WTC11 (cell line): Measurements from ENCODE around the gene UQCR11. TPM values are rescaled to one million over a fixed set of nuclear protein-coding genes. Genes with fewer than 3 reads are reported as not detected.

Experiments
- ATAC-seq: fragments of 200-7000 bp; cut with Tn5 transposase; 2 replicates; pipeline ENCODE4 v1.10.0; 2021; ENCODE audit warnings: mild to moderate bottlenecking, moderate library complexity
- CTCF ChIA-PET: fragments of 300-600 bp; sonication (Branson Sonifier 250); formaldehyde crosslinking; loops from one replicate; lab custom pipeline; 2021; ENCODE audit warnings: antibody characterized with exemption; lab: Charles Lee
- POLR2A ChIA-PET: fragments of 350-600 bp; sonication (Branson Sonifier 250); formaldehyde crosslinking; loops from one replicate; lab custom pipeline; 2021; ENCODE audit warnings: antibody characterized with exemption; lab: Charles Lee
- DNase-seq: peaks from one replicate; pipeline ENCODE4 v3.0.0; 2021; ENCODE audit warnings: low spot score
- H3K27ac Mint-ChIP-seq: 2 replicates; pipeline ENCODE4 v1.8.0; 2021; ENCODE audit warnings: mixed read lengths
- H3K27me3 Mint-ChIP-seq: 2 replicates; pipeline ENCODE4 v1.8.0; 2021; ENCODE audit warnings: low read depth, mild to moderate bottlenecking, moderate library complexity, mixed read lengths
- H3K36me3 Mint-ChIP-seq: 2 replicates; pipeline ENCODE4 v1.8.0; 2021; ENCODE audit warnings: mixed read lengths
- H3K4me1 Mint-ChIP-seq: 2 replicates; pipeline ENCODE4 v1.8.0; 2022; ENCODE audit warnings: mixed read lengths
- H3K4me3 Mint-ChIP-seq: 2 replicates; pipeline ENCODE4 v1.8.0; 2021; ENCODE audit warnings: mild to moderate bottlenecking, moderate library complexity, mixed read lengths
- H3K9me3 Mint-ChIP-seq: 2 replicates; pipeline ENCODE4 v1.8.0; 2021; ENCODE audit warnings: mixed read lengths
- E2F1 ChIP-seq: sonication (generic); formaldehyde crosslinking; IDR thresholded peaks from 2 replicates; pipeline ENCODE4 v1.8.0; 2022; ENCODE audit warnings: mild to moderate bottlenecking, missing genetic modification reagents
- E2F4 ChIP-seq: sonication (generic); formaldehyde crosslinking; IDR thresholded peaks from 2 replicates; pipeline ENCODE4 v1.8.1; 2022; ENCODE audit warnings: low read depth, mild to moderate bottlenecking, moderate library complexity, missing genetic modification reagents, borderline replicate concordance
- ELF4 ChIP-seq: sonication (generic); formaldehyde crosslinking; IDR thresholded peaks from 2 replicates; pipeline ENCODE4 v1.8.1; 2022; ENCODE audit warnings: low read depth, mild to moderate bottlenecking, moderate library complexity, missing genetic modification reagents
- FOXP1 ChIP-seq: sonication (generic); formaldehyde crosslinking; IDR thresholded peaks from 2 replicates; pipeline ENCODE4 v1.8.0; 2022; ENCODE audit warnings: missing genetic modification reagents, mild to moderate bottlenecking, moderate library complexity, borderline replicate concordance
- HMGA2 ChIP-seq: fragments of 250-450 bp; sonication (Bioruptor Pico); IDR thresholded peaks from 2 replicates; pipeline ENCODE4 v1.4.0; 2021; ENCODE audit warnings: mild to moderate bottlenecking, moderate library complexity
- MXD4 ChIP-seq: fragments of 250-450 bp; sonication (Bioruptor Pico); IDR thresholded peaks from 2 replicates; pipeline ENCODE4 v1.8.0; 2021; ENCODE audit warnings: mild to moderate bottlenecking, moderate library complexity, borderline replicate concordance
- MYBL2 ChIP-seq: sonication (generic); formaldehyde crosslinking; IDR thresholded peaks from 2 replicates; pipeline ENCODE4 v1.8.1; 2023; ENCODE audit warnings: mild to moderate bottlenecking, moderate library complexity, missing genetic modification reagents
- RORB ChIP-seq: fragments of 250-450 bp; sonication (Bioruptor Pico); IDR thresholded peaks from 2 replicates; pipeline ENCODE4 v1.9.0; 2021; ENCODE audit warnings: mild to moderate bottlenecking
- TEAD4 ChIP-seq: sonication (generic); formaldehyde crosslinking; IDR thresholded peaks from 2 replicates; pipeline ENCODE4 v1.8.0; 2022; ENCODE audit warnings: mild to moderate bottlenecking, missing genetic modification reagents
- TP53 ChIP-seq: sonication (generic); formaldehyde crosslinking; IDR thresholded peaks from 2 replicates; pipeline ENCODE4 v1.8.1; 2023; ENCODE audit warnings: mild to moderate bottlenecking, missing genetic modification reagents
- ZBTB21 ChIP-seq: sonication (generic); formaldehyde crosslinking; IDR thresholded peaks from 2 replicates; pipeline ENCODE4 v1.8.1; 2023; ENCODE audit warnings: mild to moderate bottlenecking, missing genetic modification reagents, borderline replicate concordance
- ZNF138 ChIP-seq: sonication (generic); formaldehyde crosslinking; conservative IDR thresholded peaks from 2 replicates; pipeline ENCODE4 v1.8.1; 2022; ENCODE audit warnings: mild to moderate bottlenecking, moderate library complexity, missing genetic modification reagents
- ZNF219 ChIP-seq: sonication (generic); formaldehyde crosslinking; IDR thresholded peaks from 2 replicates; pipeline ENCODE4 v1.8.0; 2023; ENCODE audit warnings: missing genetic modification reagents, mild to moderate bottlenecking, borderline replicate concordance
- ZNF317 ChIP-seq: sonication (generic); formaldehyde crosslinking; IDR thresholded peaks from 2 replicates; pipeline ENCODE4 v1.8.1; 2023; ENCODE audit warnings: low read depth, mild to moderate bottlenecking, moderate library complexity, missing genetic modification reagents, borderline replicate concordance
- total RNA-seq: library from RNA; stranded (reverse); gene quantifications from 3 replicates; pipeline ENCODE4 v1.2.3, GENCODE V29; 2021
- TF ChIP-seq, protein P1 (sequence below): sonication (generic); formaldehyde crosslinking; IDR thresholded peaks from 2 replicates; pipeline ENCODE4 v1.8.1; 2023; ENCODE audit warnings: mild to moderate bottlenecking, missing genetic modification reagents
- TF ChIP-seq, protein P2 (sequence below): sonication (generic); formaldehyde crosslinking; IDR thresholded peaks from 2 replicates; pipeline ENCODE4 v1.8.0; 2022; ENCODE audit warnings: mild to moderate bottlenecking, missing genetic modification reagents

The UQCR11 gene
- total RNA-seq, 1 experiment from 2014 or later: 198 TPM

GRCh38 chr19:1602091-1602707 is 3.1 kb downstream of the UQCR11 start:
- no peaks in the 10 kb centered on the region for H3K27me3 Mint-ChIP-seq
- ATAC-seq (no peak), DNase-seq (no peak)
- H3K27ac Mint-ChIP-seq: no peak overlapping the region
- H3K36me3 Mint-ChIP-seq: peaks cover 19% of the 10 kb centered on the region
- H3K9me3 Mint-ChIP-seq: no peaks in the 10 kb centered on the region
- TF ChIP-seq, protein P1, sequence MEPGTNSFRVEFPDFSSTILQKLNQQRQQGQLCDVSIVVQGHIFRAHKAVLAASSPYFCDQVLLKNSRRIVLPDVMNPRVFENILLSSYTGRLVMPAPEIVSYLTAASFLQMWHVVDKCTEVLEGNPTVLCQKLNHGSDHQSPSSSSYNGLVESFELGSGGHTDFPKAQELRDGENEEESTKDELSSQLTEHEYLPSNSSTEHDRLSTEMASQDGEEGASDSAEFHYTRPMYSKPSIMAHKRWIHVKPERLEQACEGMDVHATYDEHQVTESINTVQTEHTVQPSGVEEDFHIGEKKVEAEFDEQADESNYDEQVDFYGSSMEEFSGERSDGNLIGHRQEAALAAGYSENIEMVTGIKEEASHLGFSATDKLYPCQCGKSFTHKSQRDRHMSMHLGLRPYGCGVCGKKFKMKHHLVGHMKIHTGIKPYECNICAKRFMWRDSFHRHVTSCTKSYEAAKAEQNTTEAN: no peak
- TF ChIP-seq, protein P2, sequence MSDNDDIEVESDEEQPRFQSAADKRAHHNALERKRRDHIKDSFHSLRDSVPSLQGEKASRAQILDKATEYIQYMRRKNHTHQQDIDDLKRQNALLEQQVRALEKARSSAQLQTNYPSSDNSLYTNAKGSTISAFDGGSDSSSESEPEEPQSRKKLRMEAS (CRISPR knock-in tag): no peak
- TF ChIP-seq ZBTB21 (CRISPR knock-in tag) (no peak), TP53 (CRISPR knock-in tag) (no peak), ZNF138 (CRISPR knock-in tag) (no peak)
- ChIA-PET CTCF (interaction anchor here (0.6 to 2.4 kb wide), 7 partner anchors 9 to 760 kb away, joined by 3 to 11 read pairs (median 4); no protein-coding TSS in a partner anchor), POLR2A (no interaction called here)
- peaks cover 9% of the 10 kb centered on the region; the same call in 1 of the 2 replicates for H3K4me1 Mint-ChIP-seq
- H3K4me3 Mint-ChIP-seq: no peak overlapping the region

DNA sequence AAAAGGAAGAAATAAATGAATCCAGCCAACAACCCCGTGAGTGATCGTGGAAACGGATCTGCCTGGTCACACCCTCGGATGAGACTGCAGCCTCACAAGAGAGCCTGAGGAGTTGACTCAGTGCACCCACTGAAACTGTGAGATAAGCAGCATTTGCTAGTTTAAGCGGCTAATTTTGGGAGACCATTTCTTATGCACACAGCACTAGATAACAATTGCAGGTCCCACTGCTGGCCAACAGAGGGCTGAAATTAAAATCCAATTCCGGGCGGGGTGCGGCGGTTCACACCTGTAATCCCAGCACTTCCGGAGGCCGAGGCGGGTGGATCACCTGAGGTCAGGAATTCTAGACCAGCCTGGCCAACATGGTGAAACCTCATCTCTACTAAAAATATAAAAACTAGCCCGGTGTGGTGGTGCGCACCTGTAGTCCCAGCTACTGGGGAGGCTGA is 3.6 kb downstream of the UQCR11 start:
- H3K36me3 Mint-ChIP-seq: peaks cover 23% of the 10 kb centered on the region
- DNase-seq (no peak), ATAC-seq (no peak)
- ChIA-PET CTCF (interaction anchor here (0.7 to 2.4 kb wide), 7 partner anchors 8 to 225 kb away, joined by 3 to 11 read pairs (median 5); no protein-coding TSS in a partner anchor), POLR2A (no interaction called here)
- TF ChIP-seq E2F4 (CRISPR knock-in tag): no peak
- no peak for TF ChIP-seq ZNF219
- no peak for TF ChIP-seq TEAD4 (CRISPR knock-in tag)
- TF ChIP-seq E2F1 (CRISPR knock-in tag): no peak
- TF ChIP-seq MXD4 (CRISPR knock-in tag): no peak
- no peak for TF ChIP-seq ZBTB21 (CRISPR knock-in tag)
- no peak for TF ChIP-seq MYBL2 (CRISPR knock-in tag)
- no peak for TF ChIP-seq ZNF317 (CRISPR knock-in tag)
- no peak for TF ChIP-seq ELF4 (CRISPR knock-in tag)
- no peak for TF ChIP-seq HMGA2 (CRISPR knock-in tag)
- peak overlapping the region; percentile 80; the same call in 1 of the 2 replicates for H3K27ac Mint-ChIP-seq
- no peak overlapping the region for H3K4me3 Mint-ChIP-seq
- peaks cover 7% of the 10 kb centered on the region; the same call in 1 of the 2 replicates for H3K4me1 Mint-ChIP-seq
- H3K27me3 Mint-ChIP-seq: no peaks in the 10 kb centered on the region
- H3K9me3 Mint-ChIP-seq: no peaks in the 10 kb centered on the region

DNA sequence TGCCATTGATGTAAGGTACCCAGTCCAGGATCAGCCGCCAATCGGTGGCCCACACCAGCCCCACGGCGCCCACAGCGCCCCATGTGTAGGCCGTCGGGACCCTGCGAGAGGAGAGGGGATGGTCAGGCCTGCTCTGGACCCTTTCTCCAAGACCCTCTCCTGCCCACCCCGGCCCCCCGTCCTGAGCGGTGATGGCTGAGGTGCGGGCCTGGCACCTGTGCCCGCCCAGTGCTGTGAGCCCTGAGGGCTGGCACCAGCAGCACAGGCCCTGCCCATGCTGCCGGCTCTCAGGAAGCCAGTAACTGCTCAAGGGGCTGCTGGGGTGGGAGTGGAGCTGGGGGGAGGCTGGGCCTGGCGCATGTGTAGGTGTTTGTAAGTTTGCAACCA is 5.8 kb downstream of the UQCR11 start:
- POLR2A ChIA-PET: no interaction called here
- no peak overlapping the region for H3K4me3 Mint-ChIP-seq
- no peak for ATAC-seq
- peaks cover 25% of the 10 kb centered on the region for H3K36me3 Mint-ChIP-seq
- no peaks in the 10 kb centered on the region for H3K9me3 Mint-ChIP-seq
- CTCF ChIA-PET: interaction anchor here (1.6 kb wide), 1 partner anchor 53 kb away, joined by 9 read pairs; no protein-coding TSS in a partner anchor
- peaks cover 4% of the 10 kb centered on the region; the same call in 1 of the 2 replicates for H3K4me1 Mint-ChIP-seq
- no peaks in the 10 kb centered on the region for H3K27me3 Mint-ChIP-seq
- TF ChIP-seq FOXP1 (CRISPR knock-in tag): no peak
- no peak for TF ChIP-seq RORB
- TF ChIP-seq, all 79 proteins: peak for 0
- no peak for DNase-seq
- H3K27ac Mint-ChIP-seq: no peak overlapping the region
